Sigmoid colon (tissue), 4 donors: ENCODE data around the gene MACROD2.

Experiments used
- EP300 ChIP-seq, 4 donors: sonication (generic); formaldehyde crosslinking; IDR thresholded peaks; one replicate each; pipeline ENCODE4 v1.6.1; 2017; ENCODE audit warnings: antibody characterized with exemption in 4 of 4
- POLR2A ChIP-seq, 2 donors: fragments of 450-650 bp; IDR thresholded peaks; one replicate each; pipeline ENCODE4 v1.6.1; 2016; ENCODE audit warnings: antibody characterized with exemption in 2 of 2, mild to moderate bottlenecking in 2 of 2, moderate library complexity in 2 of 2
- POLR2AphosphoS5 ChIP-seq, 4 donors: sonication (generic); formaldehyde crosslinking; IDR thresholded peaks; one replicate each; pipeline ENCODE4 v1.6.1; 2017; ENCODE audit warnings: antibody characterized with exemption in 4 of 4
- TF ChIP-seq, protein P1 (sequence below), 4 experiments: fragments of 450-650 bp in 3 of 4; fragments of 200-600 bp in 1 of 4; IDR thresholded peaks; one replicate each; pipeline ENCODE4 v1.5.1; 2016 to 2019; ENCODE audit warnings: antibody characterized with exemption in 4 of 4, mild to moderate bottlenecking in 3 of 4, moderate library complexity in 2 of 4

DNA sequence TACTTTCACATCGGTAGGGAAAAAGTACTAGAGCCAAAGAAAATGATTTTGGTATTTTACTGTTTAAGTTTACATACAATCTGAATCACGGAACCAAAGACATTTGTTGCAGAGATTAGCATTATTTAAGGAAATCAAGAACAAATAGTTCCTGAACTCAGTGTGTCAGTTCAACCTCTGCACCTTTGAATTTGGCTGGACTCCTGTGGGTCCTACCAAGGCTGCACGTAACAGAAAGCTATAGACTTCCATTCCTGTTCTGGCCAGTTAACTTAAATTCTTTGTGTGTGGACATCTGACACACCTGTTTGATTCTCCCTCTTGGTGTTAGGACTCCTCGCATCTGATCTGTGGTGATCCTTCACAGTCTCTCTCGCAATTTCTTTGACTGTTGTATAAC lies 69.6 kb downstream of the MACROD2 start:
- TF ChIP-seq, protein P1, sequence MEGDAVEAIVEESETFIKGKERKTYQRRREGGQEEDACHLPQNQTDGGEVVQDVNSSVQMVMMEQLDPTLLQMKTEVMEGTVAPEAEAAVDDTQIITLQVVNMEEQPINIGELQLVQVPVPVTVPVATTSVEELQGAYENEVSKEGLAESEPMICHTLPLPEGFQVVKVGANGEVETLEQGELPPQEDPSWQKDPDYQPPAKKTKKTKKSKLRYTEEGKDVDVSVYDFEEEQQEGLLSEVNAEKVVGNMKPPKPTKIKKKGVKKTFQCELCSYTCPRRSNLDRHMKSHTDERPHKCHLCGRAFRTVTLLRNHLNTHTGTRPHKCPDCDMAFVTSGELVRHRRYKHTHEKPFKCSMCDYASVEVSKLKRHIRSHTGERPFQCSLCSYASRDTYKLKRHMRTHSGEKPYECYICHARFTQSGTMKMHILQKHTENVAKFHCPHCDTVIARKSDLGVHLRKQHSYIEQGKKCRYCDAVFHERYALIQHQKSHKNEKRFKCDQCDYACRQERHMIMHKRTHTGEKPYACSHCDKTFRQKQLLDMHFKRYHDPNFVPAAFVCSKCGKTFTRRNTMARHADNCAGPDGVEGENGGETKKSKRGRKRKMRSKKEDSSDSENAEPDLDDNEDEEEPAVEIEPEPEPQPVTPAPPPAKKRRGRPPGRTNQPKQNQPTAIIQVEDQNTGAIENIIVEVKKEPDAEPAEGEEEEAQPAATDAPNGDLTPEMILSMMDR (IDR thresholded peaks at IDR 0.05): no peak
- TF ChIP-seq POLR2A (IDR thresholded peaks at IDR 0.05) (no peak), EP300 (IDR thresholded peaks at IDR 0.05) (no peak), POLR2AphosphoS5 (IDR thresholded peaks at IDR 0.05) (no peak)
